GM12878 (cell line): ENCODE results near the gene PHYKPL. TPM values are rescaled to one million over a fixed set of nuclear protein-coding genes. Genes with fewer than 3 reads are reported as not detected.

Experiments used
- ATAC-seq: fragments of 200-7000 bp; cut with Tn5 transposase; 3 replicates; pipeline ENCODE4 v1.9.1; 2020; ENCODE audit warnings: mild to moderate bottlenecking, moderate library complexity
- BruUV-seq: library from RNA; stranded (reverse); fragments of 400-500 nt; replicated peaks from 2 replicates; lab custom pipeline; 2021; lab: Mats Ljungman, UMichigan
- CTCF ChIA-PET: fragments of 300-600 bp; sonication (Branson Sonifier 250); formaldehyde crosslinking; extraction: SDS; loops from one replicate; lab custom pipeline; 2021; ENCODE audit warnings: inconsistent platforms; lab: Yijun Ruan, JAX
- POLR2A ChIA-PET: fragments of 350-600 bp; formaldehyde crosslinking; extraction: SDS; loops from one replicate; lab custom pipeline; 2021; ENCODE audit warnings: inconsistent platforms; lab: Charles Lee
- RAD21 ChIA-PET: fragments of 300-600 bp; sonication (Branson Sonifier 250); formaldehyde crosslinking; loops from one replicate; lab custom pipeline; 2023; ENCODE audit warnings: antibody characterized with exemption; ENCODE audit not compliant: unreplicated experiment; lab: Charles Lee
- SMC1A ChIA-PET: fragments of 300-600 bp; sonication (Branson Sonifier 250); formaldehyde crosslinking; loops from one replicate; lab custom pipeline; 2023; ENCODE audit not compliant: unreplicated experiment, uncharacterized antibody; lab: Charles Lee
- DNase-seq: peaks from one replicate; pipeline ENCODE4 v3.0.0-alpha.2; 2011; ENCODE audit warnings: low read depth, low spot score
- FAIRE-seq: peaks from 3 replicates; lab custom pipeline; 2011; peaks lifted over from hg19 to GRCh38; lab: Jason Lieb, UNC
- H2AFZ ChIP-seq: 2 replicates; pipeline ENCODE4 v1.6.0; 2011; ENCODE audit warnings: low read depth, low read length, control low read depth; ENCODE audit not compliant: control insufficient read depth
- H3K27ac ChIP-seq: 2 replicates; pipeline ENCODE4 v1.5.1; 2011; ENCODE audit warnings: control low read depth; ENCODE audit not compliant: control insufficient read depth, insufficient read depth
- H3K27me3 ChIP-seq, 2 experiments: replicated peaks in 1 of 2; 2 replicates each; pipeline versions ENCODE4 v1.6.0 to v1.6.1; 2011; ENCODE audit warnings: low read length in 1 of 2; ENCODE audit not compliant: control insufficient read depth in 2 of 2, insufficient read depth in 2 of 2
- H3K36me3 ChIP-seq, 2 experiments: 2 replicates each; pipeline ENCODE4 v1.5.1; 2011; ENCODE audit warnings: low read length in 1 of 2; ENCODE audit not compliant: control insufficient read depth in 2 of 2, insufficient read depth in 2 of 2
- H3K4me1 ChIP-seq: 2 replicates; pipeline ENCODE4 v1.6.1; 2011; ENCODE audit warnings: mild to moderate bottlenecking, low read length, moderate library complexity, mixed read lengths; ENCODE audit not compliant: control insufficient read depth, insufficient read depth
- H3K4me2 ChIP-seq: 2 replicates; pipeline ENCODE4 v1.6.0; 2011; ENCODE audit warnings: control low read depth; ENCODE audit not compliant: control insufficient read depth, insufficient read depth
- H3K4me3 ChIP-seq: fragments of 200-600 bp; sonication (generic); 2 replicates; pipeline ENCODE4 v1.5.1; 2016
- H3K79me2 ChIP-seq: 2 replicates; pipeline ENCODE4 v1.6.0; 2011; ENCODE audit warnings: low read length; ENCODE audit not compliant: control insufficient read depth, insufficient read depth
- H3K9ac ChIP-seq: 2 replicates; pipeline ENCODE4 v1.8.0; 2011; ENCODE audit warnings: low read length, control low read depth, mixed read lengths; ENCODE audit not compliant: control insufficient read depth, insufficient read depth
- H3K9me3 ChIP-seq: replicated peaks from 3 replicates; pipeline ENCODE4 v1.5.1; 2011; ENCODE audit warnings: mild to moderate bottlenecking, low read length; ENCODE audit not compliant: control insufficient read depth, insufficient read depth
- H4K20me1 ChIP-seq: 2 replicates; pipeline ENCODE4 v1.6.0; 2011; ENCODE audit not compliant: control insufficient read depth, insufficient read depth
- EED ChIP-seq: sonication (generic); IDR thresholded peaks from 2 replicates; pipeline ENCODE4 v1.6.1; 2016; ENCODE audit warnings: antibody characterized with exemption, low read depth
- JUNB ChIP-seq: IDR thresholded peaks from 2 replicates; pipeline ENCODE4 v1.6.1; 2016; ENCODE audit warnings: antibody characterized with exemption, mild to moderate bottlenecking
- MTA2 ChIP-seq: fragments of 450-650 bp; IDR thresholded peaks from 2 replicates; pipeline ENCODE4 v1.6.1; 2016; ENCODE audit warnings: low read depth, mild to moderate bottlenecking, moderate library complexity
- MXI1 ChIP-seq: fragments of 150-350 bp; IDR thresholded peaks from 2 replicates; pipeline ENCODE4 v1.6.1; 2011; ENCODE audit warnings: low read depth, mild to moderate bottlenecking, inconsistent platforms, low read length, improper control_type of control experiment
- NR2F1 ChIP-seq: fragments of 450-650 bp; conservative IDR thresholded peaks from 2 replicates; pipeline ENCODE4 v1.6.1; 2017; ENCODE audit warnings: mild to moderate bottlenecking
- PAX8 ChIP-seq: fragments of 450-650 bp; IDR thresholded peaks from 2 replicates; pipeline ENCODE4 v1.6.1; 2017; ENCODE audit warnings: mild to moderate bottlenecking, moderate library complexity
- POLR2AphosphoS5 ChIP-seq: IDR thresholded peaks from 2 replicates; pipeline ENCODE4 v1.6.1; 2011; ENCODE audit warnings: mild to moderate bottlenecking, low read length, inconsistent platforms
- REST ChIP-seq: IDR thresholded peaks from 2 replicates; pipeline ENCODE4 v1.6.1; 2012; ENCODE audit warnings: mild to moderate bottlenecking, low read depth, low read length
- SMARCA5 ChIP-seq: fragments of 450-650 bp; IDR thresholded peaks from 2 replicates; pipeline ENCODE4 v1.6.1; 2017; ENCODE audit warnings: mild to moderate bottlenecking
- SRF ChIP-seq, 2 experiments: IDR thresholded peaks; 2 replicates each; pipeline ENCODE4 v1.6.1; 2011; ENCODE audit warnings: low read depth in 2 of 2, low read length in 2 of 2, mild to moderate bottlenecking in 1 of 2, moderate library complexity in 1 of 2
- USF2 ChIP-seq: IDR thresholded peaks from 2 replicates; pipeline ENCODE4 v1.6.1; 2011; ENCODE audit warnings: low read depth, low read length, improper control_type of control experiment, borderline replicate concordance
- ZNF622 ChIP-seq: fragments of 450-650 bp; IDR thresholded peaks from 2 replicates; pipeline ENCODE4 v1.6.1; 2017; ENCODE audit warnings: mild to moderate bottlenecking, inconsistent platforms
- WGBS: methylation state at CpG from one replicate; pipeline ENCODE4 v1.1.6; 2016; ENCODE audit warnings: low lambda C conversion rate; ENCODE audit not compliant: insufficient replicate concordance, insufficient coverage; ENCODE audit errors: missing lambda C conversion rate; 5-methylcytosine and 5-hydroxymethylcytosine counted together
- in situ Hi-C: fragments of 300-500 bp; cut with MboI; formaldehyde crosslinking; loops from 9 replicates; pipeline ENCODE4 v1.14.3; 2018; ENCODE audit warnings: mixed read lengths
- intact Hi-C: fragments of 100-400 bp; cut with micrococcal nuclease; formaldehyde crosslinking; loops from one replicate; pipeline ENCODE4 v1.14.2; 2022; ENCODE audit not compliant: unreplicated experiment
- polyA plus RNA-seq, 11 experiments: library from polyadenylated mRNA; depleted of rRNA in 4 of 11; unstranded in 6 of 11; stranded (reverse) in 5 of 11; fragments of >200 nt; fragmentation: Nextera tagmentation in 4 of 11; fragmentation: Illumina TruSeq in 1 of 11; extraction: Ambion mirVana in 4 of 11; extraction: Trizol in 1 of 11; gene quantifications; 1 replicate in 1 of 11; 2 replicates in 10 of 11; pipeline versions ENCODE4 v1.2.1 to v1.2.3, GENCODE V29; 2011 to 2016; ENCODE audit warnings: inconsistent platforms in 2 of 11, missing spikeins in 2 of 11, low read depth in 1 of 11
- total RNA-seq, 4 experiments: library from RNA; depleted of rRNA in 3 of 4; stranded (reverse); fragments of >200 nt in 3 of 4; fragmentation: Illumina TruSeq in 1 of 4; extraction: Trizol in 1 of 4; gene quantifications; 2 replicates each; pipeline versions ENCODE4 v1.2.1 to v1.2.3, GENCODE V29; 2013 to 2021
- TF ChIP-seq, protein P1 (sequence below), 3 experiments: IDR thresholded peaks in 2 of 3; conservative IDR thresholded peaks in 1 of 3; 2 replicates each; pipeline ENCODE4 v1.5.1; 2011; ENCODE audit warnings: low read depth in 3 of 3, low read length in 3 of 3, mild to moderate bottlenecking in 3 of 3, control low read depth in 2 of 3, moderate library complexity in 2 of 3, inconsistent platforms in 1 of 3, mixed read lengths in 1 of 3; ENCODE audit not compliant: control insufficient read depth in 2 of 3, insufficient read depth in 1 of 3; ENCODE audit errors: extremely low read depth in 1 of 3

The PHYKPL gene
- total and polyA plus RNA-seq, 10 of the 15 experiments (the other 5 are each of a cell fraction or from before 2014, with no cell fraction given), result 4.5 to 53.9 (median 25.6) TPM

- no peak for TF ChIP-seq REST
- no peak for TF ChIP-seq PAX8
- no peak for TF ChIP-seq POLR2AphosphoS5
- no peak for TF ChIP-seq USF2
- no peak for TF ChIP-seq SMARCA5
Measured at GRCh38 chr5:178236126-178236525, 3.5 kb upstream of the PHYKPL start (continued).

DNA sequence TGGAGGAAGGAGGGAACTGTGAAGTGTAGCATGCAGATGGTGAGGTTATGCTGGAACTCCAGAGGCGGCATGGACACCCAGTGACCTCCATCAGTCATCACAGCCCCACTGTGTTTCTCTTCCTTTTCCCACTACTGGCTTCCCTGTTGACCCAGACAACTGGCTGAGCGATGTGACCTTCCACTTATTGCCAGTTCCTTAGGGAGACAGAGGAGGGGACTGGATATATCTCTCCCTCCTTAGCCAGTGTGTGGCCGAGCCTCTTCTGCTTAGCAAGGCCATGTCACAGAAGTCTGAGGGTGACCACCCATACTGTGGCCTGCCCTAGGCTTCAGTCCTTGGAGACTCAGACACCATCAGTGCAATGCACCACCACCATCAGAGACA, 3.0 kb upstream of the PHYKPL start:
- H3K4me3 ChIP-seq, result no peak overlapping the region
- no TSS peak for BruUV-seq
- CTCF ChIA-PET, result interaction anchor here (0.7 to 1.4 kb wide), 14 partner anchors 11 to 1261 kb away, joined by 3 to 6 read pairs (median 3); partner anchors contain the start of gene HNRNPAB
- H2AFZ ChIP-seq, result no peak overlapping the region
- no peaks in the 10 kb centered on the region; a peak in 2 of 4 replicates for H3K36me3 ChIP-seq
- peaks cover 51% of the 10 kb centered on the region for H3K4me1 ChIP-seq
- POLR2A ChIA-PET, result no interaction called here
- H3K27me3 ChIP-seq, result no peaks in the 10 kb centered on the region
- H4K20me1 ChIP-seq, result no peaks in the 10 kb centered on the region
- DNase-seq (no peak), FAIRE-seq (no peak), ATAC-seq (no peak)
- in situ Hi-C loops (no loop called here), intact Hi-C loops (loop anchor here (2.0 to 5.0 kb wide), 2 partner anchors 315 to 1257 kb away; no protein-coding TSS in a partner anchor)
- peaks cover 16% of the 10 kb centered on the region for H3K79me2 ChIP-seq
- RAD21 ChIA-PET, result interaction anchor here (0.6 to 1.0 kb wide), 2 partner anchors 65 to 226 kb away, joined by 3 read pairs; no protein-coding TSS in a partner anchor
- no peak overlapping the region for H3K4me2 ChIP-seq
- SMC1A ChIA-PET, result interaction anchor here (1.0 to 1.8 kb wide), 2 partner anchors 23 to 317 kb away, joined by 3 to 4 read pairs; no protein-coding TSS in a partner anchor
- 42% methylated on average over 3 of the region's 3 CpGs for WGBS
- H3K27ac ChIP-seq, result no peak overlapping the region
- no peak overlapping the region for H3K9ac ChIP-seq
- no peaks in the 10 kb centered on the region for H3K9me3 ChIP-seq
- TF ChIP-seq NR2F1 (no peak), JUNB (no peak), MXI1 (no peak), ZNF622 (no peak), EED (no peak), MTA2 (no peak), SRF (IDR thresholded peaks at IDR 0.05; ENCODE audit: low read depth in 2 of 2, low read length in 2 of 2) (no peak)
- TF ChIP-seq, protein P1, sequence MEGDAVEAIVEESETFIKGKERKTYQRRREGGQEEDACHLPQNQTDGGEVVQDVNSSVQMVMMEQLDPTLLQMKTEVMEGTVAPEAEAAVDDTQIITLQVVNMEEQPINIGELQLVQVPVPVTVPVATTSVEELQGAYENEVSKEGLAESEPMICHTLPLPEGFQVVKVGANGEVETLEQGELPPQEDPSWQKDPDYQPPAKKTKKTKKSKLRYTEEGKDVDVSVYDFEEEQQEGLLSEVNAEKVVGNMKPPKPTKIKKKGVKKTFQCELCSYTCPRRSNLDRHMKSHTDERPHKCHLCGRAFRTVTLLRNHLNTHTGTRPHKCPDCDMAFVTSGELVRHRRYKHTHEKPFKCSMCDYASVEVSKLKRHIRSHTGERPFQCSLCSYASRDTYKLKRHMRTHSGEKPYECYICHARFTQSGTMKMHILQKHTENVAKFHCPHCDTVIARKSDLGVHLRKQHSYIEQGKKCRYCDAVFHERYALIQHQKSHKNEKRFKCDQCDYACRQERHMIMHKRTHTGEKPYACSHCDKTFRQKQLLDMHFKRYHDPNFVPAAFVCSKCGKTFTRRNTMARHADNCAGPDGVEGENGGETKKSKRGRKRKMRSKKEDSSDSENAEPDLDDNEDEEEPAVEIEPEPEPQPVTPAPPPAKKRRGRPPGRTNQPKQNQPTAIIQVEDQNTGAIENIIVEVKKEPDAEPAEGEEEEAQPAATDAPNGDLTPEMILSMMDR (IDR thresholded peaks at IDR 0.05 in 2 of 3, conservative IDR thresholded peaks at IDR 0.05 in 1 of 3; ENCODE audit: control insufficient read depth in 2 of 3, extremely low read depth in 1 of 3, insufficient read depth in 1 of 3, low read depth in 3 of 3, low read length in 3 of 3), result no peak
